HL-60 (cell line): ENCODE measurements around the gene TBC1D7.

Experiments
- DNase-seq, 2 experiments: peaks; one replicate each; pipeline ENCODE4 v3.0.0-alpha.2; 2010 to 2020; ENCODE audit warnings: low read depth in 1 of 2, low spot score in 1 of 2
- H3K27ac ChIP-seq: fragments of 250-450 bp; sonication (Bioruptor Pico); replicated peaks from 2 replicates; pipeline ENCODE4 v1.5.1; 2020; ENCODE audit warnings: mild to moderate bottlenecking, moderate library complexity
- H3K27me3 ChIP-seq: fragments of 250-450 bp; sonication (Bioruptor Pico); 2 replicates; pipeline ENCODE4 v1.5.1; 2021; ENCODE audit warnings: mild to moderate bottlenecking, moderate library complexity; ENCODE audit not compliant: insufficient read depth, poor library complexity, severe bottlenecking
- H3K4me3 ChIP-seq: replicated peaks from 2 replicates; pipeline ENCODE4 v1.5.1; 2011; ENCODE audit warnings: mild to moderate bottlenecking, control low read depth, low read length; ENCODE audit not compliant: insufficient read depth
- CTCF ChIP-seq: IDR thresholded peaks from one replicate; pipeline ENCODE4 v1.5.1; 2011; ENCODE audit warnings: low read length, control low read depth, inconsistent platforms; ENCODE audit not compliant: insufficient read depth
- GABPA ChIP-seq: IDR thresholded peaks from 2 replicates; pipeline ENCODE4 v1.6.1; 2012; ENCODE audit warnings: low read depth
- POLR2AphosphoS5 ChIP-seq: IDR thresholded peaks from 2 replicates; pipeline ENCODE4 v1.6.1; 2012; ENCODE audit warnings: low read depth
- SPI1 ChIP-seq: IDR thresholded peaks from 2 replicates; pipeline ENCODE4 v1.6.1; 2012; ENCODE audit warnings: low read depth, mild to moderate bottlenecking, borderline replicate concordance
- TF ChIP-seq, protein P1 (sequence below): IDR thresholded peaks from 2 replicates; pipeline ENCODE4 v1.6.1; 2012; ENCODE audit warnings: low read depth; ENCODE audit not compliant: insufficient replicate concordance

The TBC1D7 gene

GRCh38 chr6:13355043-13355945, 27.0 kb upstream of the TBC1D7 start:
- no peak for TF ChIP-seq POLR2AphosphoS5
- peak; percentile 52; the same call in 1 of the 2 replicates for TF ChIP-seq SPI1
- TF ChIP-seq GABPA, result no peak
- Histone ChIP-seq H3K27me3 (no peaks in the 10 kb centered on the region), H3K4me3 (no peak overlapping the region), H3K27ac (peak overlapping the region; percentile 19)
- DNase-seq, result peak in 1 of 2 experiments; percentile 20

DNA sequence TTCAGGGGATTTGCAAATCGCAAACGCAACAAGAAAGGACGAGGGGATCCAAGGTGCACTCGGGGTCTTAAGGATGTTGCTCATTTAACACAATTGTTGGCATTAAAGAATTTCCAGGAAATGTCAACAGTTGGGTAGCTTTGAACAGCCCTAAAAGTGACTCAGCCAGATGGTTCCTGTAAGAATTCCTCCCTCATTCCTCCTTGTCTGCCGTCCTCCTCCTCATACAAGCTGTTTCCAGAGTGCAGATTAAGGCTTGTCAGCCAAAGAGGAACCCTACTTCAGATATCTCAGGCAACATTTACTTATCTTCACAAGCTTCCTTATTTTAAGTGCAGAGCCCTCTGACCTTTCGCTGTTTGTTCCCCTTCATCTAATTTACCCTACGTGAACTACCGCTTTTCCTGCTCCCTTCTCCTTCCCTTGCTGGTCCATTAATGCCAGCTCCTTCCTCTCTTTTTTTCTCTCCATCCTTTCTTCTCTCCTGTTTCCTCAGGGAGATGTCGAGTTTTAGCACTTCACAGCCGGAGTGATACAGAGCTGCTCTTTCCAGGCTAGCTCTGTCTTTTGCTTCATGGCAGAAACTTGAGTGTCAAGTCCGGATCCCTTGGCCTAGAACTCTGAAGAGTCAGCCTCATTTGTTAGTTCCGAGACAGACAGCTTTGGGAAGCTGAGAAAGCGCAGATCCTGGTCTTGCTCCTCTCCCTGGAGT, 26.1 kb upstream of the TBC1D7 start:
- Histone ChIP-seq H3K27me3 (no peaks in the 10 kb centered on the region), H3K27ac (peak overlapping the region; percentile 46), H3K4me3 (no peak overlapping the region)
- TF ChIP-seq POLR2AphosphoS5, result no peak; the same call in 1 of the 2 replicates
- TF ChIP-seq SPI1, result peak; percentile 80
- TF ChIP-seq CTCF, result no peak
- TF ChIP-seq, protein P1, sequence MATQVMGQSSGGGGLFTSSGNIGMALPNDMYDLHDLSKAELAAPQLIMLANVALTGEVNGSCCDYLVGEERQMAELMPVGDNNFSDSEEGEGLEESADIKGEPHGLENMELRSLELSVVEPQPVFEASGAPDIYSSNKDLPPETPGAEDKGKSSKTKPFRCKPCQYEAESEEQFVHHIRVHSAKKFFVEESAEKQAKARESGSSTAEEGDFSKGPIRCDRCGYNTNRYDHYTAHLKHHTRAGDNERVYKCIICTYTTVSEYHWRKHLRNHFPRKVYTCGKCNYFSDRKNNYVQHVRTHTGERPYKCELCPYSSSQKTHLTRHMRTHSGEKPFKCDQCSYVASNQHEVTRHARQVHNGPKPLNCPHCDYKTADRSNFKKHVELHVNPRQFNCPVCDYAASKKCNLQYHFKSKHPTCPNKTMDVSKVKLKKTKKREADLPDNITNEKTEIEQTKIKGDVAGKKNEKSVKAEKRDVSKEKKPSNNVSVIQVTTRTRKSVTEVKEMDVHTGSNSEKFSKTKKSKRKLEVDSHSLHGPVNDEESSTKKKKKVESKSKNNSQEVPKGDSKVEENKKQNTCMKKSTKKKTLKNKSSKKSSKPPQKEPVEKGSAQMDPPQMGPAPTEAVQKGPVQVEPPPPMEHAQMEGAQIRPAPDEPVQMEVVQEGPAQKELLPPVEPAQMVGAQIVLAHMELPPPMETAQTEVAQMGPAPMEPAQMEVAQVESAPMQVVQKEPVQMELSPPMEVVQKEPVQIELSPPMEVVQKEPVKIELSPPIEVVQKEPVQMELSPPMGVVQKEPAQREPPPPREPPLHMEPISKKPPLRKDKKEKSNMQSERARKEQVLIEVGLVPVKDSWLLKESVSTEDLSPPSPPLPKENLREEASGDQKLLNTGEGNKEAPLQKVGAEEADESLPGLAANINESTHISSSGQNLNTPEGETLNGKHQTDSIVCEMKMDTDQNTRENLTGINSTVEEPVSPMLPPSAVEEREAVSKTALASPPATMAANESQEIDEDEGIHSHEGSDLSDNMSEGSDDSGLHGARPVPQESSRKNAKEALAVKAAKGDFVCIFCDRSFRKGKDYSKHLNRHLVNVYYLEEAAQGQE, result no peak
- DNase-seq, result peak; percentile 70 to 80

- no peak for DNase-seq
- Histone ChIP-seq H3K27me3 (no peaks in the 10 kb centered on the region), H3K27ac (no peak overlapping the region), H3K4me3 (no peak overlapping the region)
- TF ChIP-seq, protein P1, result no peak
- TF ChIP-seq SPI1, result no peak
- TF ChIP-seq GABPA, result no peak
- TF ChIP-seq CTCF, result no peak
- no peak for TF ChIP-seq POLR2AphosphoS5
Measured at GRCh38 chr6:13352165-13352564, 23.8 kb upstream of the TBC1D7 start.

GRCh38 chr6:13351271-13351670, 22.9 kb upstream of the TBC1D7 start:
- DNase-seq, result no peak
- H3K4me3 ChIP-seq, result no peak overlapping the region
- TF ChIP-seq POLR2AphosphoS5 (no peak), CTCF (no peak), GABPA (no peak), SPI1 (no peak)
- TF ChIP-seq, protein P1, result no peak
- H3K27ac ChIP-seq, result no peak overlapping the region
- H3K27me3 ChIP-seq, result no peaks in the 10 kb centered on the region
